Stimulated activated CD8-positive, alpha-beta memory T cell treated with anti-CD3 and anti-CD28 coated beads, Interleukin-12 subunit alpha, Interleukin-12 subunit beta, amount 100 ng/mL, for 24 hours (primary cell): ENCODE measurements around the gene EXOC6B.

ENCODE experiments used
- DNase-seq: peaks from one replicate; pipeline ENCODE4 v3.0.0-alpha.2; 2020; ENCODE audit errors: extremely low read depth

EXOC6B gene

GRCh38 chr2:72166279-72166678 is 659.6 kb downstream of the EXOC6B start:
- no peak for DNase-seq

- no peak for DNase-seq
These were observed 660.0 kb downstream of the EXOC6B start for GRCh38 chr2:72165792-72166191.

GRCh38 chr2:72162574-72162973 is 663.3 kb downstream of the EXOC6B start:
- no peak for DNase-seq

- no peak for DNase-seq
These were observed 666.4 kb downstream of the EXOC6B start for GRCh38 chr2:72159211-72159993.

GRCh38 chr2:72157871-72158771 is 667.7 kb downstream of the EXOC6B start:
- no peak for DNase-seq

- no peak for DNase-seq
These were observed 669.0 kb downstream of the EXOC6B start for GRCh38 chr2:72156872-72157271.

GRCh38 chr2:72155737-72156136 is 670.1 kb downstream of the EXOC6B start:
- DNase-seq: no peak

- DNase-seq: no peak
These were observed 670.7 kb downstream of the EXOC6B start for GRCh38 chr2:72155151-72155550.

- DNase-seq: no peak
These were observed 671.4 kb downstream of the EXOC6B start for GRCh38 chr2:72154386-72154975.

GRCh38 chr2:72153924-72154323 is 671.9 kb downstream of the EXOC6B start:
- DNase-seq: no peak

GRCh38 chr2:72153026-72153791 is 672.6 kb downstream of the EXOC6B start:
- DNase-seq: no peak

- DNase-seq: no peak
These were observed 674.9 kb downstream of the EXOC6B start for GRCh38 chr2:72150861-72151356.

- no peak for DNase-seq
These were observed 675.5 kb downstream of the EXOC6B start for GRCh38 chr2:72150157-72150860.

GRCh38 chr2:72149556-72150156 is 676.2 kb downstream of the EXOC6B start:
- DNase-seq: no peak

GRCh38 chr2:72148837-72149555 is 676.8 kb downstream of the EXOC6B start:
- no peak for DNase-seq

- no peak for DNase-seq
These were observed 677.6 kb downstream of the EXOC6B start for GRCh38 chr2:72148003-72148836.

- no peak for DNase-seq
These were observed 678.4 kb downstream of the EXOC6B start, which contains the start of gene CYP26B1 for GRCh38 chr2:72147303-72147971. CYP26B1 (minus strand) TSS chr2:72147862; CDS start chr2:72147834, 28 bp downstream.
